ENCODE measurements around the gene BBS9.
A peak's percentile ranks its signal among the peaks of the same experiment; 100 is the strongest.
"Not testable (repeated sequence)": the region's sequence is repeated elsewhere in the genome, so short reads cannot be mapped to it uniquely, and the experiment has no call there.

Gene BBS9

DNA sequence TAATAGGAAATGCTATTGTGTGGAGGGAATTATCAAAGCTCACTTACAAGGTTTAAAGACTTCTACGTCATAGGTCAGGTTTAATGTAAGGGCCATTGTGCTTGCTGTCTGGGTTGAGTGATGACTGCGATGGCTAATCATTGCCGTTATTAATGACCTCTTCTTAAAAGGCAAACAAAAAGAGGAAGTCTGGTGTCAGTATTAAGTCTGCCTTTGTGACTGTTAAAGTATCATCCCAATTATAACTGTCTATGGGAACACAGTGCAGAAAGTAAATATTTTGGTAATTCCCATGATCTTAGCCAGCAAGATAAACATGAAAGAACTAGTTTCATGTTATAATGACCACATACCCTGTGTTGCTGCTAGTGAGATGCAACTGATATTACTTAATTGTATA, 382.4 kb downstream of the BBS9 start:
- Histone ChIP-seq H3K23ac (ENCODE audit: low read length in 2 of 2) (no peak overlapping the region), H2BK15ac (ENCODE audit: low read depth, poor library complexity, severe bottlenecking) (no peak overlapping the region), H2BK120ac (ENCODE audit: low read depth, low read length) (no peak overlapping the region), H3K4ac (ENCODE audit: low read depth in 1 of 2, low read length in 2 of 2) (no peak overlapping the region), H3K18ac (ENCODE audit: low read depth in 1 of 2, low read length in 2 of 2) (no peak overlapping the region), H4K91ac (ENCODE audit: low read length) (no peak overlapping the region), H3K9me3 (ENCODE audit: control insufficient read depth, low read length) (no peaks in the 10 kb centered on the region), H3K14ac (ENCODE audit: low read length in 2 of 2) (no peak overlapping the region), H2AK5ac (ENCODE audit: low read length, severe bottlenecking) (no peak overlapping the region), H4K8ac (ENCODE audit: low read length) (no peak overlapping the region), H3K4me3 (ENCODE audit: insufficient read depth in 1 of 2, low read depth in 1 of 2, low read length in 2 of 2) (no peak overlapping the region), H3K9ac (ENCODE audit: low read length) (no peak overlapping the region), H3K36me3 (ENCODE audit: control insufficient read depth in 1 of 2, insufficient read depth in 2 of 2, low read depth in 1 of 2, low read length in 2 of 2) (peaks cover 0 to 8% of the 10 kb centered on the region in 2 experiments), H3K27ac (ENCODE audit: low read length, poor library complexity, severe bottlenecking) (no peak overlapping the region), H3K27me3 (ENCODE audit: control insufficient read depth in 1 of 2, insufficient read depth in 1 of 2, low read length in 2 of 2) (no peaks in the 10 kb centered on the region), H2BK5ac (ENCODE audit: low read depth, low read length, poor library complexity, severe bottlenecking) (no peak overlapping the region), H3K4me1 (ENCODE audit: control insufficient read depth, insufficient read depth, low read depth, low read length) (no peaks in the 10 kb centered on the region), H2BK12ac (ENCODE audit: low read length in 2 of 2) (no peak overlapping the region), H2AFZ (ENCODE audit: low read depth, low read length) (no peak overlapping the region), H3K4me2 (ENCODE audit: low read length, poor library complexity, severe bottlenecking) (no peak overlapping the region), H3K79me1 (replicated peaks; ENCODE audit: low read length, poor library complexity, severe bottlenecking) (no peaks in the 10 kb centered on the region)
- 36% methylated on average over 3 of the region's 3 CpGs for WGBS
- DNase-seq: peak; percentile 51

- Histone ChIP-seq H2AK5ac (ENCODE audit: low read length, severe bottlenecking) (no peak overlapping the region), H4K8ac (ENCODE audit: low read length) (no peak overlapping the region), H3K18ac (ENCODE audit: low read depth in 1 of 2, low read length in 2 of 2) (no peak overlapping the region), H3K4me2 (ENCODE audit: low read length, poor library complexity, severe bottlenecking) (no peak overlapping the region), H2BK120ac (ENCODE audit: low read depth, low read length) (no peak overlapping the region), H3K23ac (ENCODE audit: low read length in 2 of 2) (no peak overlapping the region), H3K4me3 (ENCODE audit: insufficient read depth in 1 of 2, low read depth in 1 of 2, low read length in 2 of 2) (no peak overlapping the region), H2BK5ac (ENCODE audit: low read depth, low read length, poor library complexity, severe bottlenecking) (no peak overlapping the region), H3K79me1 (replicated peaks; ENCODE audit: low read length, poor library complexity, severe bottlenecking) (no peaks in the 10 kb centered on the region), H3K14ac (ENCODE audit: low read length in 2 of 2) (no peak overlapping the region), H3K27ac (ENCODE audit: low read length, poor library complexity, severe bottlenecking) (no peak overlapping the region), H2AFZ (ENCODE audit: low read depth, low read length) (no peak overlapping the region), H3K36me3 (ENCODE audit: control insufficient read depth in 1 of 2, insufficient read depth in 2 of 2, low read depth in 1 of 2, low read length in 2 of 2) (no peaks in the 10 kb centered on the region), H3K9me3 (ENCODE audit: control insufficient read depth, low read length) (no peaks in the 10 kb centered on the region), H3K4ac (ENCODE audit: low read depth in 1 of 2, low read length in 2 of 2) (no peak overlapping the region), H2BK12ac (ENCODE audit: low read length in 2 of 2) (no peak overlapping the region), H3K27me3 (ENCODE audit: control insufficient read depth in 1 of 2, insufficient read depth in 1 of 2, low read length in 2 of 2) (no peaks in the 10 kb centered on the region), H4K91ac (ENCODE audit: low read length) (no peak overlapping the region), H3K4me1 (ENCODE audit: control insufficient read depth, insufficient read depth, low read depth, low read length) (no peaks in the 10 kb centered on the region), H3K9ac (ENCODE audit: low read length) (no peak overlapping the region), H2BK15ac (ENCODE audit: low read depth, poor library complexity, severe bottlenecking) (no peak overlapping the region)
- DNase-seq: no peak
- WGBS: no CpG with 5 or more reads among the region's 1 CpG
Observed at GRCh38 chr7:33516568-33516967, 387.2 kb downstream of the BBS9 start.

GRCh38 chr7:33517191-33517590, 387.8 kb downstream of the BBS9 start:
- Histone ChIP-seq H3K4me3 (ENCODE audit: insufficient read depth in 1 of 2, low read depth in 1 of 2, low read length in 2 of 2) (no peak overlapping the region), H3K27ac (ENCODE audit: low read length, poor library complexity, severe bottlenecking) (no peak overlapping the region), H3K9me3 (ENCODE audit: control insufficient read depth, low read length) (no peaks in the 10 kb centered on the region), H2BK5ac (ENCODE audit: low read depth, low read length, poor library complexity, severe bottlenecking) (no peak overlapping the region), H3K18ac (ENCODE audit: low read depth in 1 of 2, low read length in 2 of 2) (peak overlapping the region in 1 of 2 experiments; percentile 3), H3K4ac (ENCODE audit: low read depth in 1 of 2, low read length in 2 of 2) (no peak overlapping the region), H2BK120ac (ENCODE audit: low read depth, low read length) (no peak overlapping the region), H3K9ac (ENCODE audit: low read length) (no peak overlapping the region), H4K8ac (ENCODE audit: low read length) (no peak overlapping the region), H3K23ac (ENCODE audit: low read length in 2 of 2) (no peak overlapping the region), H3K14ac (ENCODE audit: low read length in 2 of 2) (no peak overlapping the region), H3K27me3 (ENCODE audit: control insufficient read depth in 1 of 2, insufficient read depth in 1 of 2, low read length in 2 of 2) (no peaks in the 10 kb centered on the region), H2BK12ac (ENCODE audit: low read length in 2 of 2) (no peak overlapping the region), H3K36me3 (ENCODE audit: control insufficient read depth in 1 of 2, insufficient read depth in 2 of 2, low read depth in 1 of 2, low read length in 2 of 2) (no peaks in the 10 kb centered on the region), H2BK15ac (ENCODE audit: low read depth, poor library complexity, severe bottlenecking) (no peak overlapping the region), H3K79me1 (replicated peaks; ENCODE audit: low read length, poor library complexity, severe bottlenecking) (no peaks in the 10 kb centered on the region), H4K91ac (ENCODE audit: low read length) (no peak overlapping the region), H2AK5ac (ENCODE audit: low read length, severe bottlenecking) (no peak overlapping the region), H2AFZ (ENCODE audit: low read depth, low read length) (no peak overlapping the region), H3K4me1 (ENCODE audit: control insufficient read depth, insufficient read depth, low read depth, low read length) (no peaks in the 10 kb centered on the region), H3K4me2 (ENCODE audit: low read length, poor library complexity, severe bottlenecking) (no peak overlapping the region)
- no peak for DNase-seq
- 92% methylated on average over 2 of the region's 2 CpGs for WGBS

DNA sequence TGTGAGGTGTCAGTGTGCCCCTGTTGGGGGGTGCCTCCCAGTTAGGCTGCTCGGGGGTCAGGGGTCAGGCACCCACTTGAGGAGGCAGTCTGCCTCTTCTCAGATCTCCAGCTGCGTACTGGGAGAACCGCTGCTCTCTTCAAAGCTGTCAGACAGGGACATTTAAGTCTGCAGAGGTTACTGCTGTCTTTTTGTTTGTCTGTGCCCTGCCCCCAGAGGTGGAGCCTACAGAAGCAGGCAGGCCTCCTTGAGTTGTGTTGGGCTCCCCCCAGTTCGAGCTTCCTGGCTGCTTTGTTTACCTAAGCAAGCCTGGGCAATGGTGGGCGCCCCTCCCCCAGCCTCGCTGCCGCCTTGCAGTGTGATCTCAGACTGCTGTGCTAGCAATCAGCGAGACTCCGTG, 397.6 kb downstream of the BBS9 start:
- not testable (repeated sequence) for H2BK120ac ChIP-seq (ENCODE audit: low read depth, low read length); H3K79me1 ChIP-seq (replicated peaks; ENCODE audit: low read length, poor library complexity, severe bottlenecking); H2AK5ac ChIP-seq (ENCODE audit: low read length, severe bottlenecking); H3K23ac ChIP-seq (ENCODE audit: low read length in 2 of 2); H4K91ac ChIP-seq (ENCODE audit: low read length); H3K36me3 ChIP-seq (ENCODE audit: control insufficient read depth in 1 of 2, insufficient read depth in 2 of 2, low read depth in 1 of 2, low read length in 2 of 2); H3K4me3 ChIP-seq (ENCODE audit: insufficient read depth in 1 of 2, low read depth in 1 of 2, low read length in 2 of 2); H3K9me3 ChIP-seq (ENCODE audit: control insufficient read depth, low read length); H4K8ac ChIP-seq (ENCODE audit: low read length); H3K27ac ChIP-seq (ENCODE audit: low read length, poor library complexity, severe bottlenecking); H3K9ac ChIP-seq (ENCODE audit: low read length); H2BK5ac ChIP-seq (ENCODE audit: low read depth, low read length, poor library complexity, severe bottlenecking); H2BK15ac ChIP-seq (ENCODE audit: low read depth, poor library complexity, severe bottlenecking); H3K14ac ChIP-seq (ENCODE audit: low read length in 2 of 2); H3K4me1 ChIP-seq (ENCODE audit: control insufficient read depth, insufficient read depth, low read depth, low read length); H2AFZ ChIP-seq (ENCODE audit: low read depth, low read length); H3K4me2 ChIP-seq (ENCODE audit: low read length, poor library complexity, severe bottlenecking); DNase-seq; H3K27me3 ChIP-seq (ENCODE audit: control insufficient read depth in 1 of 2, insufficient read depth in 1 of 2, low read length in 2 of 2); H3K4ac ChIP-seq (ENCODE audit: low read depth in 1 of 2, low read length in 2 of 2); H2BK12ac ChIP-seq (ENCODE audit: low read length in 2 of 2); H3K18ac ChIP-seq (ENCODE audit: low read depth in 1 of 2, low read length in 2 of 2)
- WGBS: 7% methylated on average over 3 of the region's 9 CpGs
